ENCODE data around the gene TCIRG1.

TCIRG1 gene

DNA sequence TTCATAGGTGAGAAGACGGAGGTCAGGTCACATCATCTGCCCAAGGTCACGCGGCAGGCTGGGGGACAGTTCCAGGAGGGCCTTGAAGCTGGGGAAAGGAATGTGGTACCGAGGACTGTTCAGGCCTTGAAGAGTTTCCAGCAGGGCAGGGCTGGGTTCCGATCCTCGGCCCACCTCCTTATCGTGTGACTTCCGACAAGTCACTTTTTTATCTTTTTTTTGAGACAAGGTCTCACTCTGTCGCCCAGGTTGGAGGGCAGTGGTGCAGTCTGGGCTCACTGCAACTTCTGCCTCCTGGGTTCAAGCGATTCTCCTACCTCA is 7.7 kb upstream of the TCIRG1 start:
- TF ChIP-seq, protein P1, sequence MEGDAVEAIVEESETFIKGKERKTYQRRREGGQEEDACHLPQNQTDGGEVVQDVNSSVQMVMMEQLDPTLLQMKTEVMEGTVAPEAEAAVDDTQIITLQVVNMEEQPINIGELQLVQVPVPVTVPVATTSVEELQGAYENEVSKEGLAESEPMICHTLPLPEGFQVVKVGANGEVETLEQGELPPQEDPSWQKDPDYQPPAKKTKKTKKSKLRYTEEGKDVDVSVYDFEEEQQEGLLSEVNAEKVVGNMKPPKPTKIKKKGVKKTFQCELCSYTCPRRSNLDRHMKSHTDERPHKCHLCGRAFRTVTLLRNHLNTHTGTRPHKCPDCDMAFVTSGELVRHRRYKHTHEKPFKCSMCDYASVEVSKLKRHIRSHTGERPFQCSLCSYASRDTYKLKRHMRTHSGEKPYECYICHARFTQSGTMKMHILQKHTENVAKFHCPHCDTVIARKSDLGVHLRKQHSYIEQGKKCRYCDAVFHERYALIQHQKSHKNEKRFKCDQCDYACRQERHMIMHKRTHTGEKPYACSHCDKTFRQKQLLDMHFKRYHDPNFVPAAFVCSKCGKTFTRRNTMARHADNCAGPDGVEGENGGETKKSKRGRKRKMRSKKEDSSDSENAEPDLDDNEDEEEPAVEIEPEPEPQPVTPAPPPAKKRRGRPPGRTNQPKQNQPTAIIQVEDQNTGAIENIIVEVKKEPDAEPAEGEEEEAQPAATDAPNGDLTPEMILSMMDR (IDR thresholded peaks at IDR 0.05; ENCODE audit: low read length, missing control alignments): no peak
- peak overlapping the region; percentile 90 for H3K4me3 ChIP-seq (replicated peaks; ENCODE audit: low read depth, low read length)
- peak; percentile 35 for DNase-seq (ENCODE audit: low read depth)

DNA sequence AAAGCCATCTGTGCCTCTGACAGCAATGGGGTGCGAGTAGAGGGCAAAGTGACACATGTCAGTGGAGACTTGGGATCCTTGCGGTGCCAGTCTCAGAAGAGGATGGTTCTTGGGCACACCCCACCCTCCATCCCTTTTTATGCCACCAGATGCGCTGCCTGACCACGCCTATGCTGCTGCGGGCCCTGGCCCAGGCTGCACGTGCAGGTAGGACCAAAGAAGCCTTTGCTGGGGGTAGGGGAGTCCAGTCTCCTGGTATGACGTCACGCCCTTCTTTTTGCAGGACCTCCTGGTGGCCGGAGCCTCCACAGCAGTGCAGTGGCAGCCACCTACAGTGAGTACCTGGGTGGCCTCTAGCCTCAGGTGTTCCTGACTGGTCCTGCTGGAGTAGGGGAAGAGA is 6.8 kb upstream of the TCIRG1 start:
- TF ChIP-seq, protein P1 (IDR thresholded peaks at IDR 0.05; ENCODE audit: low read length, missing control alignments): no peak
- DNase-seq (ENCODE audit: low read depth): no peak
- no peak overlapping the region for H3K4me3 ChIP-seq (replicated peaks; ENCODE audit: low read depth, low read length)

- no peak for DNase-seq (ENCODE audit: low read depth)
- TF ChIP-seq, protein P1 (IDR thresholded peaks at IDR 0.05; ENCODE audit: low read length, missing control alignments): no peak
- H3K4me3 ChIP-seq (replicated peaks; ENCODE audit: low read depth, low read length): no peak overlapping the region
Measured at GRCh38 chr11:68032997-68033707, 5.7 kb upstream of the TCIRG1 start.

DNA sequence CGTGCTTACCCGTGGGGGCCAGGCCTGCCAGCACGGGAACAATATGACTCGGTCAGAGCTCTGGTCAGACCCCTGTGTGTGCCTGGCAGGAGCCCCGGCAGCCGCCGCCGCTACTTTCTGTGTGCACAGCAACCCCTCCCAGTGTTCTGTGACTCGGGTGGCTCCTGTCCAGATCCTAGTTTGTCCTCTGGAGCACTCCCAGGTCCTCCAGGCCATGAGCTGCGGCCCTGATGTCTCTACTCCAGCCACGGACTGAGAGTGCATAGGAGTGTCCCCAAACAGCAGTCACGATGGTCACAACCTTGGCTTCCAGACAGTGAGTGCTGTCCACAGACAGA is 5.1 kb upstream of the TCIRG1 start:
- TF ChIP-seq, protein P1 (IDR thresholded peaks at IDR 0.05; ENCODE audit: low read length, missing control alignments): no peak
- DNase-seq (ENCODE audit: low read depth): no peak
- H3K4me3 ChIP-seq (replicated peaks; ENCODE audit: low read depth, low read length): no peak overlapping the region

- H3K4me3 ChIP-seq (replicated peaks; ENCODE audit: low read depth, low read length): no peak overlapping the region
- TF ChIP-seq, protein P1 (IDR thresholded peaks at IDR 0.05; ENCODE audit: low read length, missing control alignments): no peak
Measured at GRCh38 chr11:68035266-68035876, 3.5 kb upstream of the TCIRG1 start.

DNA sequence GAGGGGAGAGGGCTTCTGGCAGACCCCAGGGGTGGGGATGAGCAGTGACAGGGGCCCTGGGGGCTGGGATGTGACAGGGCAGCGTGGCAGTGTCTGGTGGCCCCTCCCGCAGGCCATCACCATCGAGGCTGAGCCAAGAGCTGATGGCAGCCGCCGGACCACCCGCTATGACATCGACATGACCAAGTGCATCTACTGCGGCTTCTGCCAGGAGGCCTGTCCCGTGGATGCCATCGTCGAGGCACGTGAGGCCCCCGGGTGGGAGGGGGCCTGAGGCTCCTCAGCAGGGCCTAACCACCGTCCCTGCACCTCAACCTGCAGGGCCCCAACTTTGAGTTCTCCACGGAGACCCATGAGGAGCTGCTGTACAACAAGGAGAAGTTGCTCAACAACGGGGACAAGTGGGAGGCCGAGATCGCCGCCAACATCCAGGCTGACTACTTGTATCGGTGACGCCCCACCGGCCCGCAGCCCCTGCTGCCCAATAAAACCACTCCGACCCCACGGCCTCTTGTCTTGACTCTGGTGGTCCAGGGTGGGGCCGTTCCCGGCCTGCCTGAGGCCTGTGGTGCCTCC is 2.6 kb upstream of the TCIRG1 start:
- TF ChIP-seq, protein P1 (IDR thresholded peaks at IDR 0.05; ENCODE audit: low read length, missing control alignments): no peak
- DNase-seq (ENCODE audit: low read depth): no peak
- H3K4me3 ChIP-seq (replicated peaks; ENCODE audit: low read depth, low read length): no peak overlapping the region

More at GRCh38 chr11:68035266-68035876, 3.5 kb upstream of the TCIRG1 start:
- no peak for DNase-seq (ENCODE audit: low read depth)
